ENCODE measurements around the gene FAM53B.

Gene FAM53B

DNA sequence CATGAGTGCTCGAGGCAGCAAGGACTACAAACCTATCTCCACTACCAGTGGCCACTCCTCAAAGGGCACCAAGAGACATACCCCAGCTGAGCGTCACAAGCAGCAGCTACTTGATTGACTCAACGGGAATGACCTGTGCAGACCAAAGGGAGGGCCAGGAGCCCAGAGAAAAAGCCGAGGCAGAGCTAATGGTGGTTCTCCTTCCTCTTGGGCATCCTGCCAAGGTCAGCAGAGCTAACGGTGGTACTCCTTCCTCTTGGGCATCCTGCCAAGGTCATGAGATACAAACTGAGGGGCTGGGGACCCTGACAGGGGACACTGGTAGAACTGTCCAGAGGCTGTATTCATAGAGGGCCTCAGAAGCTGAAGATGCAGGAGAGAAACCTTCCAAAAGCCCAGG, 60.4 kb downstream of the FAM53B start:
- Histone ChIP-seq H4K20me1 (ENCODE audit: insufficient read depth) (no peaks in the 10 kb centered on the region), H3K9ac (no peak overlapping the region), H3K4me2 (no peak overlapping the region), H3K4me1 (ENCODE audit: low read depth, poor library complexity, severe bottlenecking) (peaks cover 35% of the 10 kb centered on the region), H3K27ac (no peak overlapping the region), H2AFZ (ENCODE audit: low read depth) (no peak overlapping the region), H3K27me3 (ENCODE audit: insufficient read depth, low read depth) (no peaks in the 10 kb centered on the region), H3K4me3 (IDR thresholded peaks at IDR 0.05; ENCODE audit: insufficient read depth, low read depth, low read length) (no peak overlapping the region), H3K79me2 (ENCODE audit: insufficient read depth, low read depth) (0 out of 2 replicates have a peak, but pooled peaks cover 5% of the 10 kb centered on the region), H3K36me3 (ENCODE audit: insufficient read depth) (peaks cover 6% of the 10 kb centered on the region; the same call in 1 of the 2 replicates)
- TF ChIP-seq, protein P1, sequence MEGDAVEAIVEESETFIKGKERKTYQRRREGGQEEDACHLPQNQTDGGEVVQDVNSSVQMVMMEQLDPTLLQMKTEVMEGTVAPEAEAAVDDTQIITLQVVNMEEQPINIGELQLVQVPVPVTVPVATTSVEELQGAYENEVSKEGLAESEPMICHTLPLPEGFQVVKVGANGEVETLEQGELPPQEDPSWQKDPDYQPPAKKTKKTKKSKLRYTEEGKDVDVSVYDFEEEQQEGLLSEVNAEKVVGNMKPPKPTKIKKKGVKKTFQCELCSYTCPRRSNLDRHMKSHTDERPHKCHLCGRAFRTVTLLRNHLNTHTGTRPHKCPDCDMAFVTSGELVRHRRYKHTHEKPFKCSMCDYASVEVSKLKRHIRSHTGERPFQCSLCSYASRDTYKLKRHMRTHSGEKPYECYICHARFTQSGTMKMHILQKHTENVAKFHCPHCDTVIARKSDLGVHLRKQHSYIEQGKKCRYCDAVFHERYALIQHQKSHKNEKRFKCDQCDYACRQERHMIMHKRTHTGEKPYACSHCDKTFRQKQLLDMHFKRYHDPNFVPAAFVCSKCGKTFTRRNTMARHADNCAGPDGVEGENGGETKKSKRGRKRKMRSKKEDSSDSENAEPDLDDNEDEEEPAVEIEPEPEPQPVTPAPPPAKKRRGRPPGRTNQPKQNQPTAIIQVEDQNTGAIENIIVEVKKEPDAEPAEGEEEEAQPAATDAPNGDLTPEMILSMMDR (conservative IDR thresholded peaks at IDR 0.05; ENCODE audit: low read depth, low read length) = no peak

DNA sequence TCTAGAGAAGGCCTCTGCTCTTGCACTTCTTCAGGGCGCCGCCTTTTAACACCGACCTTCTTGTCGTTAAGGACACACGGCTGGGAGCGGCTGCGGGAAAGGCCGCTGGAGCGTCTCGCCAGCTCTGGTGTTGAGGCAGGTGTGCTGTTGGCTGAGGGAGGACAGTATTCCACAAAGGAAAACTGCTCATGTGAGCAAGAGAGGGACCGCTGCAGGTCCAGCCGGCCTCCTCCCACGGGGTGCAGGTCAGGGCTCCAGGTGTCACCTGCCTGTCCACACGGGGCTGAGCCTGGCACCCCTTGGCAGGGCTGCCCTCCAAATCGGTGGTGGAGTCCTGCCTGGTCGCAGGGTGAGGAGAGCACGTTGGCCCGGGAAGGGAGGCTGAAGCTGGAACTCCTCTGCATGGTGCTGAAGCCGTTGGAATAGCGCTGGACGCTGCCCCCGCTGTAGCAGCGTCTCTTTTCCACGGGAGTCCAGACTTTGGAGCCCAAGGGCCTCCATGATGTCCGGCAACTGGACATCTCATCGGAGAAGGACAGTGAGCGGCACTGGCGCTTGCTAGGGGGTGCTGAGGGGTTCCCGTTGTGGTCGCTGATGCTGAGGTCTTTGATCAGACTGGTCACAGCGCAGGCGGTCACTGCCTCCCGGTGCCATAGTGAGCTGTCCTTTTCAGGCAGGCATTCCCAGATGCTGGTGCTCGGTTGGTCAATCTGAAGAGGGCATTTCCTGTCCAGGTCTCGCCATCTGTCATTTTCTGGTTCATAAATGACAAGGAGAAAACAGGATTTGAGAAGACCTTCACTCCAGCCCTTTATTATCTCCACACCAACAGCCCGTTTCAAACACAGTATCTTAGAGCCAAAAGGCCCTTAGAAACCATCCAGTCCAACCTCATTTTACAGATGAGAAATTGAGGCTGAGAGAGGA, 62.3 kb downstream of the FAM53B start:
- H3K27ac ChIP-seq = no peak overlapping the region
- no peak overlapping the region for H3K4me2 ChIP-seq
- H3K4me3 ChIP-seq (IDR thresholded peaks at IDR 0.05; ENCODE audit: insufficient read depth, low read depth, low read length) = no peak overlapping the region
- no peaks in the 10 kb centered on the region for H4K20me1 ChIP-seq (ENCODE audit: insufficient read depth)
- no peaks in the 10 kb centered on the region for H3K79me2 ChIP-seq (ENCODE audit: insufficient read depth, low read depth)
- TF ChIP-seq, protein P1 (conservative IDR thresholded peaks at IDR 0.05; ENCODE audit: low read depth, low read length) = no peak
- H3K36me3 ChIP-seq (ENCODE audit: insufficient read depth) = peaks cover 6% of the 10 kb centered on the region; the same call in 1 of the 2 replicates
- H3K4me1 ChIP-seq (ENCODE audit: low read depth, poor library complexity, severe bottlenecking) = peaks cover 23% of the 10 kb centered on the region
- no peak overlapping the region for H2AFZ ChIP-seq (ENCODE audit: low read depth)
- H3K27me3 ChIP-seq (ENCODE audit: insufficient read depth, low read depth) = no peaks in the 10 kb centered on the region
- H3K9ac ChIP-seq = no peak overlapping the region

DNA sequence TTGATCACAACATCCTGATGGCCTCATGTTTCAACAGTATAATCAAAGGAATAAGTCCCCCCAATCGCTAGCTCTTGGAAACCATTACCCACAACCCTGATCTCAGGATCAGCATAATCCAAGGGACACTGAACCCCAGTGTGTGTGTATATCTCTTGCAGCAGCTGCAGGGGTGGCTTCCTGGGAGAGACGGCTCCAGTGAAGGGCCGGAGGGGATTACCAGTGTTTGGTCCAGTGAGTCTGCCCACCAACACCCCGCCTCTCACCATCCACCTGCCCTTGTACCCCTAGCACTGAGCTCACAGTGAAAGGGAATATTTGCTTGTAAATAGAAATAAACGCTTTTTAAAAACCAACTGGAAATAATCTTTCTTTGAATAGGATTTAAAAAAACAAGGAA, 63.1 kb downstream of the FAM53B start:
- TF ChIP-seq, protein P1 (conservative IDR thresholded peaks at IDR 0.05; ENCODE audit: low read depth, low read length) = no peak

DNA sequence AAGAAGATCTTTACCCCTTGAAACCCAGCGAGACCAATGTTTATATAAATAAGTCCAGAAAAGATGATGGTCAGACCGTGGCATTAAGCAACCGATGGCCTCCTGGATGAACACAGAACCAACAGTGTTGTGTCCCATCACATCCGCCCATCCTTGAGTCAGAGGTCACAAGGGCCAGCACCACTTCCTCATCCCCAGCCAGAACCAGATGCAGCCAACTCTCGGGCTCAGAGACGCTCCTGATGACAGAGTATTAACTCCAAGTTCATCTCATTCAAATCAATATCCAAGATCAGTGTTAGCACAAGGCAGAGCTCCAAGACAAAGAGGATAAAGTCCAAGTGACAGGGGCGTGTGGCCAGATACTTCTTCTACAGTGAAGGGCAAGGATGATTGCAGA, 63.5 kb downstream of the FAM53B start:
- H3K36me3 ChIP-seq (ENCODE audit: insufficient read depth) = peaks cover 6% of the 10 kb centered on the region; the same call in 1 of the 2 replicates
- no peaks in the 10 kb centered on the region for H3K27me3 ChIP-seq (ENCODE audit: insufficient read depth, low read depth)
- TF ChIP-seq, protein P1 (conservative IDR thresholded peaks at IDR 0.05; ENCODE audit: low read depth, low read length) = no peak
- H3K9ac ChIP-seq = no peak overlapping the region
- H3K4me2 ChIP-seq = no peak overlapping the region
- no peak overlapping the region for H2AFZ ChIP-seq (ENCODE audit: low read depth)
- H4K20me1 ChIP-seq (ENCODE audit: insufficient read depth) = no peaks in the 10 kb centered on the region
- H3K4me3 ChIP-seq (IDR thresholded peaks at IDR 0.05; ENCODE audit: insufficient read depth, low read depth, low read length) = no peak overlapping the region
- peaks cover 18% of the 10 kb centered on the region for H3K4me1 ChIP-seq (ENCODE audit: low read depth, poor library complexity, severe bottlenecking)
- no peak overlapping the region for H3K27ac ChIP-seq
- H3K79me2 ChIP-seq (ENCODE audit: insufficient read depth, low read depth) = no peaks in the 10 kb centered on the region; the same call in 1 of the 2 replicates

More for the DNA sequence above, 63.1 kb downstream of the FAM53B start:
- H3K4me2 ChIP-seq = no peak overlapping the region
- no peak overlapping the region for H3K4me3 ChIP-seq (IDR thresholded peaks at IDR 0.05; ENCODE audit: insufficient read depth, low read depth, low read length)
- no peaks in the 10 kb centered on the region for H3K27me3 ChIP-seq (ENCODE audit: insufficient read depth, low read depth)
- no peaks in the 10 kb centered on the region for H4K20me1 ChIP-seq (ENCODE audit: insufficient read depth)
- peaks cover 18% of the 10 kb centered on the region for H3K4me1 ChIP-seq (ENCODE audit: low read depth, poor library complexity, severe bottlenecking)
- peaks cover 6% of the 10 kb centered on the region; the same call in 1 of the 2 replicates for H3K36me3 ChIP-seq (ENCODE audit: insufficient read depth)
- H2AFZ ChIP-seq (ENCODE audit: low read depth) = no peak overlapping the region
- no peaks in the 10 kb centered on the region; the same call in 1 of the 2 replicates for H3K79me2 ChIP-seq (ENCODE audit: insufficient read depth, low read depth)
- H3K27ac ChIP-seq = no peak overlapping the region
- no peak overlapping the region for H3K9ac ChIP-seq
